OCI-LY7 (cell line): Measurements from ENCODE around the gene HSD17B1. TPM values are rescaled to one million over a fixed set of nuclear protein-coding genes. Genes with fewer than 3 reads are reported as not detected.

Experiments
- BruUV-seq: library from RNA; stranded (reverse); fragments of 400-500 nt; replicated peaks from 2 replicates; lab custom pipeline; 2021; lab: Mats Ljungman, UMichigan
- CTCF ChIA-PET: fragments of 300-600 bp; sonication (Branson Sonifier 250); formaldehyde crosslinking; loops from one replicate; lab custom pipeline; 2022; ENCODE audit warnings: antibody characterized with exemption; ENCODE audit not compliant: unreplicated experiment; lab: Charles Lee
- POLR2A ChIA-PET: fragments of 300-600 bp; sonication (Branson Sonifier 250); formaldehyde crosslinking; loops from one replicate; lab custom pipeline; 2022; ENCODE audit warnings: antibody characterized with exemption; lab: Charles Lee
- DNase-seq: peaks from one replicate; pipeline ENCODE4 v3.0.0-alpha.2; 2015; ENCODE audit warnings: low spot score
- H2AFZ ChIP-seq: fragments of 200-600 bp; sonication (generic), shearing (Covaris generic); 2 replicates; pipeline ENCODE4 v1.6.1; 2014; ENCODE audit warnings: mild to moderate bottlenecking, antibody characterized with exemption, low read length, moderate library complexity
- H3K27ac ChIP-seq: fragments of 200-600 bp; sonication (generic); 2 replicates; pipeline ENCODE4 v1.5.1; 2014; ENCODE audit warnings: mixed run types, low read depth, mild to moderate bottlenecking, moderate library complexity, low read length, inconsistent platforms; ENCODE audit not compliant: poor library complexity, severe bottlenecking
- H3K36me3 ChIP-seq: fragments of 200-600 bp; sonication (generic); 2 replicates; pipeline ENCODE4 v1.6.1; 2014; ENCODE audit warnings: mild to moderate bottlenecking, antibody characterized with exemption, low read length, moderate library complexity, mixed read lengths; ENCODE audit not compliant: insufficient read depth
- H3K4me1 ChIP-seq: fragments of 200-600 bp; sonication (generic); 2 replicates; pipeline ENCODE4 v1.5.1; 2014; ENCODE audit warnings: mild to moderate bottlenecking, low read length; ENCODE audit not compliant: insufficient read depth, poor library complexity, severe bottlenecking
- H3K4me2 ChIP-seq: fragments of 200-600 bp; sonication (generic); 2 replicates; pipeline ENCODE4 v1.6.1; 2014; ENCODE audit warnings: mild to moderate bottlenecking, low read length
- H3K4me3 ChIP-seq: fragments of 200-600 bp; sonication (generic); 2 replicates; pipeline ENCODE4 v1.5.1; 2014; ENCODE audit warnings: mild to moderate bottlenecking, low read depth, low read length; ENCODE audit not compliant: poor library complexity, severe bottlenecking
- H3K79me2 ChIP-seq: fragments of 200-600 bp; sonication (generic); 2 replicates; pipeline ENCODE4 v1.6.1; 2016; ENCODE audit warnings: low read depth, mild to moderate bottlenecking, low read length, moderate library complexity, mixed read lengths; ENCODE audit not compliant: insufficient read depth
- H3K9me2 ChIP-seq: fragments of 200-600 bp; sonication (generic); 2 replicates; pipeline ENCODE4 v1.6.1; 2016; ENCODE audit warnings: mild to moderate bottlenecking, low read length, mixed read lengths; ENCODE audit not compliant: insufficient read depth
- H3K9me3 ChIP-seq: fragments of 200-600 bp; sonication (generic); 2 replicates; pipeline ENCODE4 v1.6.1; 2014; ENCODE audit warnings: mild to moderate bottlenecking, mixed run types, low read length, mixed read lengths
- H4K20me1 ChIP-seq: fragments of 200-600 bp; sonication (generic); 2 replicates; pipeline ENCODE4 v1.6.1; 2014; ENCODE audit warnings: mild to moderate bottlenecking, antibody characterized with exemption, low read length, moderate library complexity, mixed read lengths; ENCODE audit not compliant: insufficient read depth
- CTCF ChIP-seq: fragments of 200-600 bp; sonication (generic); conservative IDR thresholded peaks from 2 replicates; pipeline ENCODE4 v1.5.1; 2014; ENCODE audit warnings: mild to moderate bottlenecking, antibody characterized with exemption, low read length, moderate library complexity, mixed read lengths
- EZH2phosphoT487 ChIP-seq: fragments of 200-600 bp; sonication (generic); IDR thresholded peaks from 2 replicates; pipeline ENCODE4 v1.6.1; 2018; ENCODE audit warnings: low read depth, borderline replicate concordance, mild to moderate bottlenecking, mixed run types, antibody characterized with exemption, low read length, moderate library complexity, mixed read lengths
- intact Hi-C: fragments of 100-400 bp; cut with micrococcal nuclease; formaldehyde crosslinking; loops from one replicate; pipeline ENCODE4 v1.10.0; 2022; ENCODE audit not compliant: unreplicated experiment
- total RNA-seq, 2 experiments: library from RNA; depleted of rRNA in 1 of 2; stranded (reverse); fragments of >200 nt in 1 of 2; shearing (Covaris generic) in 1 of 2; gene quantifications; 2 replicates each; pipeline ENCODE4 v1.2.3, GENCODE V29; 2014 to 2022

The HSD17B1 gene
- total RNA-seq, 2 experiments from 2014 or later, result 2.2 to 2.5 TPM

GRCh38 chr17:42512246-42512645, 40.5 kb upstream of the HSD17B1 start:
- intact Hi-C loops, result no loop called here
- H3K9me3 ChIP-seq, result no peaks in the 10 kb centered on the region
- no peak overlapping the region for H2AFZ ChIP-seq
- no peak overlapping the region for H3K4me3 ChIP-seq
- CTCF ChIA-PET, result no interaction called here
- POLR2A ChIA-PET, result interaction anchor here (0.6 kb wide), 1 partner anchor 77 kb away, joined by 3 read pairs; no protein-coding TSS in a partner anchor
- no peaks in the 10 kb centered on the region for H3K4me1 ChIP-seq
- H3K79me2 ChIP-seq, result no peaks in the 10 kb centered on the region
- BruUV-seq, result no TSS peak
- H3K9me2 ChIP-seq, result no peaks in the 10 kb centered on the region
- H3K27ac ChIP-seq, result no peak overlapping the region
- TF ChIP-seq EZH2phosphoT487 (no peak), CTCF (no peak)
- peaks cover 6% of the 10 kb centered on the region for H3K36me3 ChIP-seq
- H3K4me2 ChIP-seq, result no peak overlapping the region
- DNase-seq, result no peak
- H4K20me1 ChIP-seq, result no peaks in the 10 kb centered on the region

- peaks cover 6% of the 10 kb centered on the region for H3K36me3 ChIP-seq
- BruUV-seq, result no TSS peak
- H4K20me1 ChIP-seq, result no peaks in the 10 kb centered on the region
- H3K4me2 ChIP-seq, result no peak overlapping the region
- no peak overlapping the region for H3K4me3 ChIP-seq
- H3K9me2 ChIP-seq, result no peaks in the 10 kb centered on the region
- POLR2A ChIA-PET, result interaction anchor here (0.6 kb wide), 1 partner anchor 78 kb away, joined by 3 read pairs; no protein-coding TSS in a partner anchor
- H3K4me1 ChIP-seq, result peaks cover 3% of the 10 kb centered on the region
- intact Hi-C loops, result no loop called here
- no peak overlapping the region for H2AFZ ChIP-seq
- no peak overlapping the region for H3K27ac ChIP-seq
- H3K9me3 ChIP-seq, result no peaks in the 10 kb centered on the region
- CTCF ChIA-PET, result interaction anchor here (0.5 kb wide), 1 partner anchor 106 kb away, joined by 3 read pairs; no protein-coding TSS in a partner anchor
- DNase-seq, result no peak
- H3K79me2 ChIP-seq, result no peaks in the 10 kb centered on the region
- TF ChIP-seq CTCF, result no peak
- TF ChIP-seq EZH2phosphoT487, result no peak
Observed at GRCh38 chr17:42512733-42513251, 39.9 kb upstream of the HSD17B1 start.

GRCh38 chr17:42513686-42514085, 39.0 kb upstream of the HSD17B1 start:
- Histone ChIP-seq H3K4me3 (no peak overlapping the region), H3K27ac (no peak overlapping the region), H3K9me3 (no peaks in the 10 kb centered on the region), H2AFZ (no peak overlapping the region), H4K20me1 (no peaks in the 10 kb centered on the region), H3K36me3 (peaks cover 6% of the 10 kb centered on the region; the same call in 1 of the 2 replicates), H3K9me2 (no peaks in the 10 kb centered on the region), H3K4me1 (peaks cover 6% of the 10 kb centered on the region), H3K79me2 (no peaks in the 10 kb centered on the region), H3K4me2 (no peak overlapping the region)
- TF ChIP-seq EZH2phosphoT487, result no peak
- no peak for TF ChIP-seq CTCF
- POLR2A ChIA-PET, result no interaction called here
- intact Hi-C loops, result no loop called here
- DNase-seq, result no peak
- CTCF ChIA-PET, result interaction anchor here (0.5 kb wide), 1 partner anchor 107 kb away, joined by 3 read pairs; no protein-coding TSS in a partner anchor
- BruUV-seq, result no TSS peak
